GM12872 (cell line): ENCODE results near the gene HDGF.

ENCODE experiments used
- TF ChIP-seq, protein P1 (sequence below): IDR thresholded peaks from 3 replicates; pipeline ENCODE4 v1.5.1; 2011; ENCODE audit warnings: low read depth, mild to moderate bottlenecking, low read length, moderate library complexity; ENCODE audit not compliant: insufficient read depth

HDGF gene

DNA sequence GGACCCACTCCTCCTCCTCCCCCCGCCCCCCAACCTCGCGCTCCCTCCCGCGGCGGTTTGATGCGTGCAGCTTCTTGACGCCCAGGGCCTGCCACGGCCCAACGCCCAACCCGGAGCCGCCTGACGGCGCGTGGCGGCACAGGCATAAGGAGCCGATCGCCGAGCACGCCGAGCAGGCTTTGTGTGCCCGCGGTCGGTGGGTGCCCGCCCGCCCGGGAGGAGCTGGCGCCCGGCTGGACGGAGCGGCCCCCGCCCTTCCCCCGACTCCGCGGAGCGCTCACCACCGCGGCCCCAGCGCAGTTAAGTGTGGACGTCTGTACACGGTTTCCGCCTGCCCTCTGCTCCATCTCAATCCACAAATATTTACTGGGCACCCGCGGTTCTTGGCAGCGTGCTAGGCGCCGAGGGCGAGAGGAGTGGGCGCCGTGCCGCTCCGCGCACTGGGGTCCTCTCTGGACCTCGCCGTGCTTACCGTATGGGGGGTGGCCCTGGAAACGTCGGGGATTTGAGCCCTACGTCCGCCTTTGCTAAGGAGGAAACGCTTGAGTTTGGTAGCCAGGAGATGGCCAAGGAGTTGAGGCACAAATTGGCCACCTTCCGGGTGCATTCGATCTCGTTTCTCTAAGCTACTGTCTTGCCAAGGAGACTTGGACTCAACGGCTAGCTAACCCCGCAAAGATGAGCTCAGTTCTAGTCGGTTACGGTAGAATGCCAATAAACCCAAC, 444 bp upstream of the HDGF start:
- TF ChIP-seq, protein P1, sequence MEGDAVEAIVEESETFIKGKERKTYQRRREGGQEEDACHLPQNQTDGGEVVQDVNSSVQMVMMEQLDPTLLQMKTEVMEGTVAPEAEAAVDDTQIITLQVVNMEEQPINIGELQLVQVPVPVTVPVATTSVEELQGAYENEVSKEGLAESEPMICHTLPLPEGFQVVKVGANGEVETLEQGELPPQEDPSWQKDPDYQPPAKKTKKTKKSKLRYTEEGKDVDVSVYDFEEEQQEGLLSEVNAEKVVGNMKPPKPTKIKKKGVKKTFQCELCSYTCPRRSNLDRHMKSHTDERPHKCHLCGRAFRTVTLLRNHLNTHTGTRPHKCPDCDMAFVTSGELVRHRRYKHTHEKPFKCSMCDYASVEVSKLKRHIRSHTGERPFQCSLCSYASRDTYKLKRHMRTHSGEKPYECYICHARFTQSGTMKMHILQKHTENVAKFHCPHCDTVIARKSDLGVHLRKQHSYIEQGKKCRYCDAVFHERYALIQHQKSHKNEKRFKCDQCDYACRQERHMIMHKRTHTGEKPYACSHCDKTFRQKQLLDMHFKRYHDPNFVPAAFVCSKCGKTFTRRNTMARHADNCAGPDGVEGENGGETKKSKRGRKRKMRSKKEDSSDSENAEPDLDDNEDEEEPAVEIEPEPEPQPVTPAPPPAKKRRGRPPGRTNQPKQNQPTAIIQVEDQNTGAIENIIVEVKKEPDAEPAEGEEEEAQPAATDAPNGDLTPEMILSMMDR = 0 out of 3 replicates have a peak, but pooled peaks have one; percentile 13

DNA sequence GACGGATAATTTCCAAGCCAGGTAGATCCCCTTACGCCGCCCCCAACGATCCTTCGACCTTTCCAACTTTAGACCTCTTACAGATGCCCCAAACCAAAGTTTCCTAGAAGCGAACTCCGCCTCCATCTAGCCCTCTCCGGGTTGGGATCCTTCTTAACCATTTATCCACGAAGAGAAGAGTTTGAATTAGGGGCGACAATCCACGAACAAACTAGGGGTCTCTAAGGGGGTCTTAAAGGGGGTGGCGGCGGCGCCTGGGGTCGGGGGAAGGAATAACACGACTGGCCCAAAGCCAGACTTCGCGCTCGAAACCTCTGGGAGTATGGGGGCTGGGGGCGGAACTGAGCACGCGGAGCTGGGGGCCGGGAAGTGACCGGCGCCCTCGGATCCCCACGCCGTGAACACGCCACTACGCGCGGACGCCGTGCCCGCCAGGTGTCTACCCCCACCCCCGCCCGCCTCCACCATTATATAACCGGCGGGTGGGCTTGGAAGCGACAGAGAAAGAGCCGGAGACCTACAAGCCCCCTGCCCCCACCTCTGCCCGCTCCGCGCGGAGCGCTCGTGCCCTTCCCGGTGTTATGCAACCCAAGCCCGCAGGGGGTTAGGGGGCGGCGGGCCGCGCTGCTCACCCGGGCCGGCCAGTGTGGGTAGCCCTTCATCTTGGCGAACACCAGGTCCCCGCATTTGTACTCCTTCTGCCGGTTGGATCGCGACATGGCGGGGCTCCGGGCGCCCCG, 594 bp downstream of the HDGF start:
- TF ChIP-seq, protein P1 = no peak

DNA sequence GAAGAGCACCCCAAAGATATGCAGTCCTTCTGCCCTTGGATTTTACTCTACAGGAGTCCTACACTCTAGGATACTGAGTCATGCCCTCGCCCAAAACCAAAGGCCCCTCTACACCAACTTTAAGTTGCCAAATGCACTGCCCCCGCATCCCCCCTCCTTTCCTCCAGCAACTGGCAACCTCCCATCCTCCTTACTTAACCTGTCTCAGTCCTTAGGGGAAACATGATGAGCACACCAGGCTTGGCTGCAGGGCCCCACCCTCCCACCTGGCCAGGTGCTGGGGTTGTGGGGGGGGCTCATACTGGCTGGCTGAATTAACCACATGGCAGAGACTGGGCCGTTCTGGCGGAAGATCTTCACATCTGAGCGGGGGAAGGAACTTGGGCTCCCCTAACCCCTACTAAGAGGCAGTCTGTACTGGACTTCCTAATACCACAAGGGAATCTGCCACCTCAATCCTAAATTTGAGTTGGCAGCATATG, 1.2 kb downstream of the HDGF start:
- TF ChIP-seq, protein P1 = no peak

DNA sequence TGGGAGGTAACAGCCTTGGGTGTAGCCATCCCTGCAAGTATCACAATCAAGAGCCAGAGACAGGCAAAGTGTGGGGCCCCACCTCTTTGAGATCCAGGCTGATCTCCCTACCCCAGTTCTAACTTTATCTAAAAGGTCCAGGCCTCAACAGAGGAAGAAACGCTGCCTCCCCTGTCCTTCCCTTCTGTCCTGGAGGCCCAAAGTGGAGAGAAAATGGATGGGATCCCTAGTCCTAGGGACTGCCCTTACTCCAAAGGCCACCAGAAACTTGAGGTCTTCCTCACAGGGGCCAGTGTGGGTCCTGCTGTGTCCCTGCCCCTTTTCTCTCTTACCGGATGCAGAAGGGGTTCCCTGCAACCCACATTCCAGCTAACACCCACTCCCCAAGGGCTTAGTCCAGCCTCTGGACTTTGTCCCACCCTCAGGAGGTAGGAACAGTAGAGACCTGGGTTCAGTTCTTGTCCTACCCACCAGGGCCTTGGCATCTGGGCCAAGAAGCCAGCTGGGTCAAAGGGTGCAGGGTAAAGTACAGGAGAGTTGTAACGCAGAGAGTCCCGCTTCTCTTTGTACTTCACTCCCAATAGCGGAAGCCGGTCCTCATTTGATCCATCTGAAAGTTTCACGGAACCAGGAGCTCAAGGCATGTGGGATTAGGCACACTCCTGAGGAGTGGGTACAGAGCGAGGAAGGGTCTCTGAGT, 1.9 kb downstream of the HDGF start:
- TF ChIP-seq, protein P1 = no peak

DNA sequence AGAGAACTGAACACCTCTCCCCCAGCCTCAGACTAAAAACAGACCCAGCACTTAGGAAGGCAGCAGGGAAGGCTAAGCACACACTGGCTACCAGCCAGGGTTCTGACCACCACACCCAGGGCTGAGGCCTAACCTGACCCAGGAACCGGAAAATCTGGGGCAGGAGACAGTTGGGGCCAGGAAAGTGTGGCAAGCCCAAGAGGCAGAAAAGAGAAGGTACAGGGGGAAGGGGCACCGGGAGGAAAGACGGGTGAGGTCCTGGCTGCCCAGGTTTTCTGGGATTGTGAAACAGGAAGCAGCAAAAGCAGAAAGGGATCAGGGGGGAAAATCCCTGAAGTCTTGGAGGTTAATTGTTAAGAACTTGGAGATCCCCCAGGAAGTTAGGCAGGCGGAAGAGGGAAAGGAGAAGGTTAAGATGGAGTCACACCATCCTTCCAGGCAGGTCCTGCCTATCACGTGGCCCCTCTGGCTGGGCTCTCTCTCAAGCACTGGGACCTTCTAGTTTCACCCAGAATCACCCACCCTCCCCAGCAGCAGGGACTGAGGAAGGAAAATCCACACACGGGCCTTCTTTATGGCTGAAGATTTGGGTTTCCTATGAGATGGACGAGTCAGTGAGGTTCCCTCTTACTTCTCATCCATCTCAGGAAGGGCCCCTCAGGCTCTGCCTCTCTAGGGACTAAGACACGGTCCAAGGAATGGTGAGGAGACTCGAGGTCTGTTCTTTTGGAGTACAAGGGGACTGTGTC, 2.6 kb downstream of the HDGF start:
- TF ChIP-seq, protein P1 = no peak

DNA sequence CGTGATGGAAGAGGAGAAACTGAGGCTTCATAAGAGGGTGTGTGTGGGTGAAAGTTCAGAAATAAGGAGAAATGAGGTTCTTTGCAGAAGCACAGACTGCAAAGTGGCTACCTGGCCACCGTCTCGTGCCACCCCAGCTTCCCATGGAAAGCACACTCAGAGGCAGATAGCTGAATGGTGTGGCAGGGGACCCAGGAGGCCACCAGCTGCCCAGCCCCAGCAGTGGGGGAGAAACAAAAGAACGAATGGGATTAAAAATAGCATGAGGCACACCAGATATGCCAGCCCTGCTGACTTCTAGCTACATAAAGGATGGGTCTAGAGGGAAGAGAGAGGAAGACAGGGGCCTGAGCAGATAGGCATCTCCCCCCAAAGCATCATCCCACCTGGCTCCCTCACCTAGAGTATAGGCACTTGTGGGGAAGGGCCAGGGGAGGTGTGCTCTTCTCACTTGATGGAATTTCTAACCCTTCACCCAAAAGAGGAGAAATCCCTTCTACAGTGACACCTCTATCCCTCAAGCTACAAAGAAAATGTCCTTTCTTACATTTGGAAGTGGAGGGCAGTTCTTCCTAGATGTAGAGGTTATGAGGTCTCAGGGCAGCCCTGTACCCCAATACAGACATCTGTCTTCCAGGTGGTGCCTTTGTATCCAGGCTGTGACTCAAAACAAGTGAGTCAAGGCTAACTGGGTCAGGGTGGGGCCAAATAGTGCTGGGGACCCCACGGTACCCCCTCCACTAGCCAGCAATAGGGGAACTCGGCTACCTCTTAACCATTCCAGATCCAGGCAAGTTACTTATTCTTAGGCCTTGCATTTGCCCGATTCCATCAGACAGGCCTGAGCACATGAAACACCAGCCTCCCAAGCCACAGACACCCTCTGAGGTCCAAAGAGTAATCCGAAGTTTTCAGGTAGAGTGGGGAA, 3.5 kb downstream of the HDGF start:
- TF ChIP-seq, protein P1 = no peak
